CD1c-positive myeloid dendritic cell (primary cell): ENCODE results near the gene TINAGL1.

Source experiments
- DNase-seq: peaks from one replicate; pipeline ENCODE4 v3.0.0-alpha.2; 2016; ENCODE audit errors: extremely low spot score

The TINAGL1 gene

DNA sequence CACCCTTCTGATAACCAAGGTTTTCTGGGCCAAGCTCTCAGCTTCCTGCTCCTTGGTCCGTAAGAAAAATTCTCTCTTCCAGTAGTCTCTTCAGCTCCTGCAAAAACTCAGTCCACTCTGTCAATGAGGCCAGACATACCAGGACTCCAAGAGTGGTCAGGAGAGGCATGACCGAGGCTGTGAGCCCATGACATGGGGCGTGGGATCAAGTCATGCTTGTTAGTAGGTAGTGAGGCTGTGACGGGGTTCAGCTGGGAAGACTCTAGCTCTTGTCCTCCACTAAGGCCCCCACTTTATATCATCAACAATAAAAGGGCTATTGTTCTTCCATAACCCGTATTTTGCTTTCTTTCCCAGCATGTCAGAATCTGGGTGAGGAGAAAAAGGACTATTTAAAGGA, 31.0 kb downstream of the TINAGL1 start:
- DNase-seq = no peak

DNA sequence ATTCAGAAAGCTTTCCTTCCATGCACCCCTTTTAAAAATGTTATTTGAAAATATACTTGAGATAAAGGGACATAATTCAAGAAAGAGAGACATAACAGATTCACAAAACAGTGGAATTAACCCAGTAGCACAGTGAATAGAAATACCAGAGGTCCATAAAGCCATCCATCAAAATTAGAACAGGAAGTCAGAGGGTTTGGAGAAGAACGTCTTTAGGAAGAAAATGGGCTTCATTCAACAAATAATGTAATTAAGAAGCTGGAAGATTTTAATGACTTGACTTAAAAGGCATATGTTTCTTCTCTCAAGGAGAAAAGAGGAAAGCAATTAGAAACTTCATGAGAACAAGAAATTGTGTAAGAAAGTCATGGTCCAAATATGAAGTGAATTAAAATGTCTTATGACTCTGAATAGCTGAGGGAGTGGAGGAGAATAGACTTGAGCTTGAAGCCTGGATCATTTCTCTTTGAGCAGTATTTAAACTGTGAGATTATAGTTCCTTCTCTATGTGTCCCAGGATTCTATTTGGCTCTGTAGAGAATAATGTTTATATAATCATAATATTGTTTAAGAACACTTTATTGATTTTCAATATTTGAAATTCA, 33.3 kb downstream of the TINAGL1 start:
- DNase-seq = peak; percentile 32

DNA sequence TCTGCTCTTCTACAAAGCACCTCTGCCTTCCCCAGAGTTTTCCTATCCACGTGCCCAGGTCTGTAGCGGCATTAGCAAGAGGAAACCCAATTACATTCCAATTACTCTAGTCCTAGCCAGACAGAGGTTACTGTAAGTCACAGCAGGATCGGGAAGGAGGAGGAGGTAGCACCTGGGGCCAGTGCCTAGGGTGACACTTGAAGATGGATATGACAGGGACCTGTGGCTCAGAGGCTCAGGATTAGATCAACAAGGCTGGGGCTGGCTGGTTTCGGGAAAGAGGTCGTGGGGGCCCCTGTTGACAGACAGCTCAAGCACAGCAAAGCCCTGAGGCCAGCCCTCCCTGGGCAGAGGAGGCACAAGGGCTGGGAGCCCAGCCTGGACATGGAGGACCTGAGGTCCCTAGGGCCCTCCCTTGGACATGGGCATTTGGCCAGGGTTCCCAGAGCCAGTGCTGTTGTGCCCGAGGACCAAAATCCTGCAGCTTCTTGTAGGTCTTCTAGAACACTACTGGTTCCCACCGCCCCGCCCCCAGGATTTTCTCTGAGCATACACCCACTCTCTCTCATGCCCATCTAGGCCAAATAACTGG, 38.2 kb downstream of the TINAGL1 start:
- DNase-seq = no peak

DNA sequence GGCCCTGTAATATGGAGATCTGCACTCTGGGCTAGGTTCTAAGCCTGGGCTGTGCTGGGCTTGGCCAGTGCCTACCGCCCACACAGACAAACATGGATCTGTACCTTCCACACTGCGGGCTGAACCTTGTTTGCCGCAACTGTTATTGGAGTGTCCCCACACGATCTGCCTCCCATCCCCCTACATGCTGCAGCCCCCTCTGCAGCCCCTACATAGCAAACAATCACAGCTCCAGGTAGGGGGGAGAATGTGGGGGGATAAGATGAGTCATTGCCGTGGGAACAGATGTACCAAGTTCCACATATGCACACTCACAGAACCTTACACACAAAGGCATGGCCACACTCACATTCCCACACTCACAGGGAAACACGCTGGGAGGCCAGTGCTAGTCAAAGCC, 39.1 kb downstream of the TINAGL1 start:
- DNase-seq = no peak

DNA sequence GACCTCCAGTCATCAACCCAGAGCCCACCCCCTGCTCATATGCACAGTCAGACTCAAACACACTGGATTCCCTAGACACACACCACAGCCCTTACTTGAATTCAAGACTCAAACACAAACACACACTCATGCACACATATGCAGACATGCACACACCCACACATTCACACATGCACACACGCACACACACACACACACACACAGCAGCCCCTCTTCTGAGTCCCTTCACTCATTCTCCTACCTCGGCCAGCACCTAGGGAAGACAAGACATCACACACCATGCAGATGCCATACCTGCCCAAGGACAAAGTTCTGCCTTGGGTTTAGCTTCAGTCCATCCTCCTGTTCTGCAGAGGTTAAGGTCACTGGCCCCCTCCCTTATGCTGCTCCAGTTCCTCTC, 39.6 kb downstream of the TINAGL1 start:
- DNase-seq = no peak

DNA sequence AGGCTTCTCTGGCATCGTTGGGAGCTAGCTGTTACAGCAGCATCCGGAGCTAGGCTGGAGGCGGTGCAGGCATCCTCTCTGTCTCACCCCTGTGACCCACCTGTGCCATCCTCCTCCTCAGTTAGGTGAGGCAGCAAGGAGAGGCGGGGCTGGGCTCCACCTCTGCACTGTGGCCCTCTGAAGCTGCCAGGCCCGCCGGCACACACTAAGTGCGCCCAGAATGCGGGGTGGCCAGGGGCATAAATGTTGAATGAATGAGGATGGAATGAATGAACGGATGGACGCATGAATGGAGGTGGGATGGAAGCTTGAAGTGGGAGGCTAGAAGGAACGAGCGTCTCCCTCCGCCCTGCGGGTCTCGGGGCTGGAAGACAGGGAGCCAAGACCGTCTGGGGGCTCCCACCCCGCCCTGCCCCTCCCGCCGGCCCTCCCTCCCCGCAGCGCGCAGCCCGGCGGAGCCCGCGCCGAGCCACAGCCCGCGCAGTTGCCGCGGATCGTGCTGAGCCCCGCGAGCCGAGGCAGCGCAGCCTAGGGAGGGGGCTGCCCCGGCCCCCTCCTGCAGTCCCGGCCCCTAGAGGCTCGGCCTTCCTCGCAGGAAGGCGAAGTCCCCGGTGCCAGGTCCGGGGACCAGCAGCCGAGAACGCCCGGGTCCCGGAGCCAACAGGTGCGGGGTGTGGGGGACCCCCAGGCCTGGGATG, 41.1 kb downstream of the TINAGL1 start, which contains the start of gene HCRTR1:
TSS of gene HCRTR1 (plus strand) at position 472 of the 698 bp plus-strand sequence. CDS start 1,504 bp downstream, outside the sequence.
- no peak for DNase-seq

DNA sequence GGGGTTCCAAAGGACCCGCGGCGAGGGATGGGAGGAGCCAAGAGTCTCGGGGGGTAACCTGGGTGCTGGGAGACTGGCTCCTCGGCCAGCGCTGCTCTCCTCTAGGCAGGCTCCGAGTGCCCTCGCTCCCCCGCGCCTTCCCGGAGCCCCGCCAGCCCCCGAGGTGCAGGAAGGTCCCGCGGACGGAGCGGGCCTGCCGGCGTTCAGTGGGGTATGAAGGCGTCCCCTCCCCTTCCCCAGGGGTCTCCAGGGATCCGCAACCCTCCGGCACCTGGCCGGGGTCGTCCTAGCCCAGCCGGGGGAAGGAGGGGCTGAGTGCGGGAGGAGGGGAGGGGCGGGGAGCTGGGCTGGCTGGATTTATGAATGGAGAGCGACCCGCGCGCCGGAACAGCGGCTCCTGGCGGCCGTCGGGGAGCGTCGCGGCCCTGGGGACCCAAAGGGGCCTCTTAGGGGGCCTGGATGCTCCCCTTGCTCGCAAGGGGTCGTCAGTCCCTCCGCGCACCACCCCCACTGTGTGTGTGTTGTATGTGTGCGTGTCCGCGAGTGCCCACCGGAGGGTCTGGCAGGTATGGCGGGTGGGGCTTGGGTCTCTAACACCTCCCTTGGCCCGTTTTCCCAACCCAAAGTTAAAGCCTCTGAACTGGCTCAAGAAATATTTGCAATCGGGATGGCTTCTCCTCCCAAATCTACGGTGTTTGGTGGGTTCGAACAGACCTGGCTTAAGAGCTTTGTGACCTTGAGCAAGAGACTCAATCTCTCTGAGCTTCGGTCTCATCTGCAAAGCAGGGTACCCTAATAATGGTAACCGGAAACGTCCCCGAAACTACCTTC, 41.8 kb downstream of the TINAGL1 start:
- DNase-seq = peak; percentile 56

DNA sequence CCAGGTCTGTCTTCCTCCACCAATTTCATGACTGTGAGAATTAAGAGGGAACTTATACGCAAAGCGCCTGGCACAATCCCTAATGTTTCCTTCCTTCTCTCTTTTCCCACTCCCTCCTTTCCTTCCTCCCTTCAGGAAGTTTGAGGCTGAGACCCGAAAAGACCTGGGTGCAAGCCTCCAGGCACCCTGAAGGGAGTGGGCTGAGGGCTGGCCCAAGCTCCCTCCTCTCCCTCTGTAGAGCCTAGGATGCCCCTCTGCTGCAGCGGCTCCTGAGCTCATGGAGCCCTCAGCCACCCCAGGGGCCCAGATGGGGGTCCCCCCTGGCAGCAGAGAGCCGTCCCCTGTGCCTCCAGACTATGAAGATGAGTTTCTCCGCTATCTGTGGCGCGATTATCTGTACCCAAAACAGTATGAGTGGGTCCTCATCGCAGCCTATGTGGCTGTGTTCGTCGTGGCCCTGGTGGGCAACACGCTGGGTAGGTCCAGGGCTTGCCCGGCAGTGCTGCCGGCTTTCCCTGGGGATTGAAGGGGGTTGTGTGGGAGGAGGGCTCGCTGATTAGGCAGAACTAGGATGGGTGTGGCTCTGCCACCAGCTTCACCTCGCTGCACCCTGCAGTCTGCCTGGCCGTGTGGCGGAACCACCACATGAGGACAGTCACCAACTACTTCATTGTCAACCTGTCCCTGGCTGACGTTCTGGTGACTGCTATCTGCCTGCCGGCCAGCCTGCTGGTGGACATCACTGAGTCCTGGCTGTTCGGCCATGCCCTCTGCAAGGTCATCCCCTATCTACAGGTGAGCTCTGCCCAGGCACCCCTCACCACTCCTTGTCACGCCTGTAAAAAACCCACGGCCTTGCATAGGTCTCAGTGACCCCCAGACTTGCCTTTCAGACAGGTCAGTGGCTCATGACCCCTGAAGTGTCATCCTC, 42.9 kb downstream of the TINAGL1 start:
- DNase-seq = no peak

DNA sequence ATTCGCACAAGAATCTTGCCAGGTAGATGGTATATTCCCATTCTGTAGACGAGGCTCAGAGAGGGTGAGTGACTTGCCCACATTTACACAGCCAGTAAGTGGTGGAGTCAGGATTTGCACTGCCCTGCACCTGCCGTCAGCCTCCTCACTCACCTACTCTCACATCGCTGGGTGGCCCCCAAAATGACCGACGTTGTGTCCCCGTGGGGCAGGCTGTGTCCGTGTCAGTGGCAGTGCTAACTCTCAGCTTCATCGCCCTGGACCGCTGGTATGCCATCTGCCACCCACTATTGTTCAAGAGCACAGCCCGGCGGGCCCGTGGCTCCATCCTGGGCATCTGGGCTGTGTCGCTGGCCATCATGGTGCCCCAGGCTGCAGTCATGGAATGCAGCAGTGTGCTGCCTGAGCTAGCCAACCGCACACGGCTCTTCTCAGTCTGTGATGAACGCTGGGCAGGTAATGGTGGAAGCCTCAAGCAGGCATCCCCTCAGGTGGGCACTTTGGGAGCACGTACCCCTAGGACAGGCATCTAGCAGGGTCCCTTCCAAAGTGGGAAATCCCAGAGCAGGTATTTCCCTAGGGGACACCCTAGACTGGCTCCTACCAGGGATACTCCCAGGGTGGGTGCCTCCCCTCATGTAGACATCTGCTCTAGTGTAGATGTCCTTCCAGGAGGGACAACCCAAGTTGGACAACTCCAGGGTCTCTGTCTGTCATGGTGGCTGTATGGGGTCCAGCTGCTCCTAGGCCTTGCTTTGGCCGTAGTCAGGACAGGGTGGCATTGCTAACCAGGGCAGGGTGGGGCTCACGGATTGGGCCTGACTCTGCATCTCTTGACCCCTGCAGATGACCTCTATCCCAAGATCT, 44.5 kb downstream of the TINAGL1 start:
- no peak for DNase-seq

DNA sequence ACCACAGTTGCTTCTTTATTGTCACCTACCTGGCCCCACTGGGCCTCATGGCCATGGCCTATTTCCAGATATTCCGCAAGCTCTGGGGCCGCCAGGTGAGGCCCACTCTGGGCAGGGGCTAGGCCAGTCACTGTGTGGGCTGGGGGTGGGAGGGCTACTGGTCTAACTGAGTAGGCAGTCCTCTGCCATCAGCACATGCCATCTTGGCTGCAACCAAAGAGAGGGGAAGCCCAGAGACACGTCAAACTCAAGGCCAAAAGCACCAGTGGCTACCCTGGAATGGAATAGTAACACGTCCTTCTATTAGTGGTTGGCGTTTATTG, 45.1 kb downstream of the TINAGL1 start:
- DNase-seq = no peak

DNA sequence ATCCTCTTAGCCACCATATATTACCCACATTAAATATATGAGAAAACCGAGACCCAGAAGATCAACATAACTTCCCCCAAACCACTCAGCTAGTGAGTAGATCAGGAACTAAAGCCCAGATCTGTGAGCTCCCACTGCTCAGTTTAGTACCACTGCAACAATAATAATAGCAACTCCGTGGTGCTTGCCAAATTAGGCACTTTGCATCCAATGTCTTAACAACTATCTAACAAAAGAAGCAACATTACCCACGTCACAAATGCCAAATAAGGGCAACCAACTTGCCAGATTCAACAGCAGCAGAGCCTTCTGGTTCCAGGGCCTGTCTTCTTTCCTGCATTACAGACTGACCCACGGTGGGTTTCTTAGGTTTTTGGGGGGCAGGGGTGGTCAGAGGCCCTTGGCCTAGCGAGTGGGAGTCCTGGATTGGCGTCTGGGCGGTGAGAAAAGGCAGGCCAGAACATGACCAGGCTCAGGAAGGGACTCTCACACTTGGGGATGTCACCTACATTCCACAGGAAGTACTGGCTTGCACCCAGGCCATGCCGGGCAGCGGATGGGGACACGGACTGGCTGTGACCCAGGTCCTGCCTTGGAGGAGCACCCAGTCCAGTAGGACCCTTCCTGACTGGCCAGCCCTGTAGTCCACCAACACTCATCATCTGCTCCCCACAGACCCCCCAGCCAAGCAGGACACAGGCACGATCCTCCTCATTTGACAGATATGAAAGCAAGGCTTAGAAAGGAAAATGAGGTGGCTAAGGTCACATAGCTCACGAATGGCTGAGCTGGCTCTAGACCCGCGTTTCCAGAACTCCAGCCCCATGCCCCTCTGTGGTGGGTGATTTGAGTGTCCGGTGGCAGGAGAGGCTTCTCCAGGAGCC, 45.8 kb downstream of the TINAGL1 start:
- no peak for DNase-seq

DNA sequence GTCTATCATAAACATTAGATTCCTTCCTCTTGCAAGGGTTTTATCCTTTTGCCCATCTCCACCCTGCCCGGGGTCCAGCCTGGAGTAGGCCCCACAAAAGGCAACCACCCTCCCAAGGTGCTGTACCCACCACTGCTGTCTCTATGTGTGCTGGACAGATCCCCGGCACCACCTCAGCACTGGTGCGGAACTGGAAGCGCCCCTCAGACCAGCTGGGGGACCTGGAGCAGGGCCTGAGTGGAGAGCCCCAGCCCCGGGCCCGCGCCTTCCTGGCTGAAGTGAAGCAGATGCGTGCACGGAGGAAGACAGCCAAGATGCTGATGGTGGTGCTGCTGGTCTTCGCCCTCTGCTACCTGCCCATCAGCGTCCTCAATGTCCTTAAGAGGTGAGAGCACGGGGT, 47.0 kb downstream of the TINAGL1 start:
- DNase-seq = no peak

DNA sequence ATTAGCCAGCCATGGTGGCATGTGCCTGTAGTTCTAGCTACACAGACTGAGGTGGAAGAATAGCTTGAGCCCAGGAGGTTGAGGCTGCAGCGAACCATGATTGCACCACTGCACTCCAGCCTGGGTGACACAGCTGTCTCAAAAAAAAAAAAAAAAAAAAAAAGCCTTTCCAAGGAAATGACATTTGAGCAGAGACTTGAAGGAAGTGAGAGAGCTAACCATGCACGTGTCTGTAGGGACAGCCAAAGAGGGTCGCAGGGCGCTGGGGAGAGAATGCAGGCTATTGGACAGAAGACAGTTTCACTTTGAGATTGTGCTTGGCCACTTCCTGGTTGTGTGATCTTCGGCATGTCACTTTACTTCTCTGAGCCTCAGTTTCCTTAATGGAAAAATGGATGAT, 48.0 kb downstream of the TINAGL1 start:
- peak; percentile 89 for DNase-seq

DNA sequence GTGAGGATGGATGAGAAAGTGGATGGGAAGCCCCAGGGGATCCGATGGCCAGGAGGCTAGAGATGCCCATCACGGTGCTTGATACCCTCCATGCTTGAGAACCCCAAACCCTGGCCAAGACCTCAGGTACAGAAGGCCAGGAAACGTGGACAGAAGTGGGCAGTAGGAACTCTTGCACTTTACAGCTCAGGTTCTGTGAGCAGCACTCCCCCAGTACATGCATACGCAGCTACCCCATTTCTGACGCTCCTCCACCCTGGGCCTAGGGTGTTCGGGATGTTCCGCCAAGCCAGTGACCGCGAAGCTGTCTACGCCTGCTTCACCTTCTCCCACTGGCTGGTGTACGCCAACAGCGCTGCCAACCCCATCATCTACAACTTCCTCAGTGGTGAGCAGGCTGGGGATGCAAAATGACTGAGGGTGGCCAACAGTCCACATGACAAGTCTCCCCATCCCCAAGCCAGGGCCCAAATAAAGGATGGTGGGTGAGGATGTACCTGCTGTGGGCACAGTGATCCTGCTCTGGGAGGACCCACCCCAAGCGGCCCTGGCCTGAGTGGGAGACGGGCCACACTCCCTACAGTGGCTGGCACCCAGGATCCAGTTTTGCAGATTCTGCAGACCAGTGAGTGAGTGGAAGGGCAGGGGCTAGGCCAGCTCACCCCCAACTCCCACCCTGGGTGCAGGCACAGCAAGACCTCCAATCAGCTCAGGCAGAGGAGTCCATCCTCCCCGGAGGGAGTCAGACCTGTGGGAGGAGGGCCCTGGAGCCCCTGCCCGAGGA, 48.6 kb downstream of the TINAGL1 start:
- DNase-seq = peak; percentile 84

DNA sequence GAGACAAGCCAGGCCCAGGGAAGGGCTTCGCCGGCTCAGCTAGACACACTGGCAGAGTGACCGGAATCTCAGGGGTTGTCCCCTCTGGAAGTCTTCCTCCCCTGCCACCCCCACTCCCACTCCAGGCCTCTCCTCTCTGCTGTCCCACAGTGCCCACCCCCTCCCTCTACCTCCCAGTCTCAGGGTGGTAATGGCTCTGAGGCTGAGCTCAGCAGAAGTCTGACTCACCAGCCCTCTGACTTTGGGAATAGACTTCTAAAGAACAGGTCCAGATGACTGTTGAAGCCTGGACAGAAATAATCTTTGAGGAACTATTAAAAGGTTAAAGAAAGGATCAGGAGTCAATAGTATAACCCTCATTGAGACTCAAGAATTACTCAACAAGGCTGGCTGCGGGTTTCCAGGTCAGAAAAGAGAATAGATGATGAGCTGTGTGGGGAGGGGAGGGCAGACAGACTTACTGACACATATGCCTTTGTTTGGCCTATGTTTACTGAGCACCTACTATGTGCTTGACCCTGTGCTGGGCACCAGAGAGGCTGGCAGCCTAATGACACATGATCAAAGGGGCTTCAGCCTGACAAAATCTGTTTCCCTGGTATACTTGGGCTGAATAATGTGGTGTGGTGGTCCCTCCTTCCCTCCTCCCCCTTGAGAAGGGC, 49.4 kb downstream of the TINAGL1 start:
- peak; percentile 91 for DNase-seq

DNA sequence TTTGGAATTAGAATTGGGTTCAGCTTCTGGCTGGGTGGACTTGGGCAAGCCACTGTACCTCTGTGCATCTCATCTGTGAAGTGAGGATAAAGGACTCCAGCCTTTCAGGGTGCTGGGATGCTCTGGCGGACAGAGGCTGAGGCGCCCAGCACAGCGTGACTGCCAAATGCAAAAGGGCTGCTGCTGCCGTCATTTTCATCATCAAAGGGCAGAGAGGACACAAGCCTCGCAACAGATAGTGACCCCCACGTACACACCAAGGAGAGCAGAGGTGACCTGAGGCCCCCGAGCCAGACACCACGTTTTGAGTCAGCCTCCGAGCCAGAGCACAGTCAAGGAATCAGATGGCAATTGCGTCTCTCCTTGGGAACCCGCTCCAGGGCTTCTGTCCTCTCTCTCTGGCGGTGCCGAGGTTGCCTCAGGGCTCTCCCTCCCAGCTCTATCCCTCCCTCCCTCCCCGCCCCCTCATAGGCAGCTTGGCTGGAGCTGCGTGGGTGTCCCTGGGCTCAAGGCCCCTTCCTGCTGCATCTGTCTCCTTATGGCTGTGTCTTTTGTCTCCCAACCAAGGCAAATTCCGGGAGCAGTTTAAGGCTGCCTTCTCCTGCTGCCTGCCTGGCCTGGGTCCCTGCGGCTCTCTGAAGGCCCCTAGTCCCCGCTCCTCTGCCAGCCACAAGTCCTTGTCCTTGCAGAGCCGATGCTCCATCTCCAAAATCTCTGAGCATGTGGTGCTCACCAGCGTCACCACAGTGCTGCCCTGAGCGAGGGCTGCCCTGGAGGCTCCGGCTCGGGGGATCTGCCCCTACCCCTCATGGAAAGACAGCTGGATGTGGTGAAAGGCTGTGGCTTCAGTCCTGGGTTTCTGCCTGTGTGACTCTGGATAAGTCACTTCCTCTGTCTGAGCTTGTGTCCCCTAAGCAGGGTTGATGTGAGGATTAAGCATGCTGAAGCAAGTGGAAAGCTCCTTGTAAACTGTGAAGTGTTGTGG, 50.2 kb downstream of the TINAGL1 start:
- peak; percentile 47 for DNase-seq
